GM12892 (cell line): ENCODE results near the gene KLC4.

Source experiments
- POLR2A ChIP-seq: IDR thresholded peaks from 2 replicates; pipeline ENCODE4 v1.6.1; 2011; ENCODE audit warnings: low read depth, low read length, control low read depth
- POLR2AphosphoS5 ChIP-seq: IDR thresholded peaks from 2 replicates; pipeline ENCODE4 v1.6.1; 2011; ENCODE audit warnings: low read depth, low read length, control low read depth
- TAF1 ChIP-seq: IDR thresholded peaks from 2 replicates; pipeline ENCODE4 v1.6.1; 2011; ENCODE audit warnings: low read depth, mild to moderate bottlenecking, control low read depth, low read length, borderline replicate concordance

- no peak for TF ChIP-seq POLR2A
- TF ChIP-seq POLR2AphosphoS5, result no peak
- no peak for TF ChIP-seq TAF1
Observed at GRCh38 chr6:43054206-43054943, 5.1 kb upstream of the KLC4 start.
